NCI-H446 treated with DMSO at 0.1 percent for 48 hours (cell line): Measurements from ENCODE around the gene BTBD9.

ENCODE experiments used
- DNase-seq: peaks from one replicate; lab custom pipeline; 2025; lab: John Stamatoyannopoulos, UW

BTBD9 gene

DNA sequence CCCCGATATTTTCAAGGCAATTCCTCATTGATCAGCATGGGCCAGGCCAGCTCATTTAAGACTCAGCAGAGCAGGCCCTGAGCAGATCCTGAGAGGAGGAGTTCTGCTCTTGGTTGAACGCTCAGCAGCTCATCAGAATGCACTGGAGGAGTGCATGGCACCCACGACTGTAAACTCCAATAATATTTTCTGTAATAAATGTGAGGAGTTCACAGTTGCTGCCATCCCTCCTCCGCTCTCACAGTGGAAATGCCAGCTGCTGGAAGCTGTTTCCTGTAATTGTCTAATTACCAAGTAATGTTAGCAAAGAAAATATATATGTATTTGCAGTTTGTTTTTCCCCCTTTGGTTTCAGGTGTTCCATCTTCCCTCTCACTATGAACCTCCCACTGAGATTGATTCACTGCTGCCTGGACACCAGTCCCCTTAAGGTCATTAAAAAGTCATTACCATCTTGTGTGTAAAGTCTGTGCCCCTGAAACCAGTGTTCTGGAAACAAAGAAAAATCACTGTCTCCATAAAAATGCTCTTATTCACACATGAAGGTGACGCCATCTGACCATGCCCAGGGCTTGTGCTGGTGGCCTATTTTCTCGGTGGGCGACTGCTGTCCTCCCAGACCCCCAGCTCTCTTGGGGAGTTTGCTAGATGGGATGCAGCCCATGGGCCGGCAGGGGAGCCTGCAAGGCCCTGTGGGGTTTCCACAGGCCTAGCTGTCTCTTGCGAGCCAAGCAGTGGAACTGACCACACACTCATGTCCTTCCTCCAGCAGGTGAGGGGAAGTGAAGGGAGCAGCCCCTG, 446.0 kb downstream of the BTBD9 start:
- no peak for DNase-seq

DNA sequence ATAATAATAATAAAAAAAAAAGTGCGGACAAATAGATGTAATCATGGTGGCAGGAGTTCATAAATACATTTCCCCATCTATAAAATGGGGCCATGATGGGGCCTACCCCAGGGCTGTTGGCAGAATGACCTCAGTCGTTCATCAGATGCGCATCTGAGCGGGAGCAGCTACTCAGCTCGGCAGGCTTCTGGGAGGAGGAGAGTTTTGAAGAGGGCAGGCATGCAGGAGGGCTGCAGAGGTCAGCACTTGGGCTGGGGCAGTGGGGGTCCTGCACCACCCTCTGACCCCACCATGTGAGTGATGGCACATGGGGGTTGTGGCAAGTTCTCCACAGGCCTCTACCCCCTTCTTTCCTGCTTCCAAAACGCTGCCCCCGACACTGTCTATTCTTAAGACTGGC, 446.7 kb downstream of the BTBD9 start:
- DNase-seq, result no peak

DNA sequence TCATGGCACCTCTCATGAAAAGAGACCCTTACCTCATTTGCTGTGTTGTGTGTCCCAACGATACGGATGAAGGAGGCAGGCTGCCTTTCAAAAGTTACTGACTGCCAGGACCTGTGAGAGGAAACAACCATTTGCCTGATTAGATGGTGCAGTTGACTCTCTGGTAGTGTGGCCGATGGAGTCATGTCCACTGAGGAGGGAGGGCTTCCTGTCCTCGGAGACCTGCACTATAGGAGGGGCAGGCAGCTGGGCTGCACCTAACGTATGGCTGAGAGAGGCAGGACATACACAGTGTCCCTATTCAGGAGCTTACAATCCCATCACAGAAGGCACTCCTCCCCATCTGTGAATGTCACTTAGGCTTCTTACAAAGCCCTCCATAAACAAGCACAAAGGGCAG, 447.2 kb downstream of the BTBD9 start:
- DNase-seq, result no peak

DNA sequence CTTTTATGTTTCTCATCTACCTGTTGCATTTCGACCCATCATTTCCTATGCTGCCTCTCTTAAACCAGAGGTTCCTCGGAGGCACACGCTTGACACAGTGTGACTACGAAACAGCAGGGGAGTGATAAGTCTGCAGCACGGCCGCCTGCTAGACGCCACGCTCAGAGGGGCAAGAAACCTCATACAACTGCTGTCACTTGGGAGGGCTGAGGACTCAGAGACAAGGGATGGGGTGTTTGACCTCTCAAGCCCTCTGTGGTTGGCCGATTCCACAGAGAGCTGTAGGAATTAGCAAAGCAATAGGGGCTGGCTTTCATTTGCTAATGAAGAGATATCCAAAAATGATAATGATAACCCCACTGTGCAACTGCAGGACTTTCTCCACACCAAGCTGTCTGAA, 447.7 kb downstream of the BTBD9 start:
- DNase-seq, result no peak

- no peak for DNase-seq
Measured at GRCh38 chr6:38191418-38191817, 448.3 kb downstream of the BTBD9 start.

GRCh38 chr6:38188677-38189335, 450.9 kb downstream of the BTBD9 start:
- no peak for DNase-seq

GRCh38 chr6:38187811-38188590, 451.7 kb downstream of the BTBD9 start:
- no peak for DNase-seq

- no peak for DNase-seq
Measured at GRCh38 chr6:38187325-38187724, 452.4 kb downstream of the BTBD9 start.

DNA sequence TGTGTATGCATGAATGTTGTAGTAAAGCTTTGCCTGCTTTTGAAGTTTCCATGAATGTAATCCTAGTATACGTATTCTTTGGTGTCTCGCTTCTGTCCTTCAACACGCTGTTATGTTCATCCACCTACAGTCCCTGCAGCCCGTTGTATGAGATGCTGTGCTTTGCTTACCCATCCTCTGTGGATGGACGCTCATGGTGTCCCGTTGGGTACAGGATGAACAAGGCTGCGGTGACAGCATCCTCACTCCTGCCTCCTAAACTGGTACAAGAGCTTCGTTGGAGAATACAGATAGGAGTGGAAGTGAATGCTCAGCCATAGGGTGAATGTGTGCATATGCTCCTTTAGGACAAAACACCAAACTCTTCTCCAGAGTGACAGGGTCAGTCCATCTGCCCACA, 454.0 kb downstream of the BTBD9 start:
- no peak for DNase-seq

DNA sequence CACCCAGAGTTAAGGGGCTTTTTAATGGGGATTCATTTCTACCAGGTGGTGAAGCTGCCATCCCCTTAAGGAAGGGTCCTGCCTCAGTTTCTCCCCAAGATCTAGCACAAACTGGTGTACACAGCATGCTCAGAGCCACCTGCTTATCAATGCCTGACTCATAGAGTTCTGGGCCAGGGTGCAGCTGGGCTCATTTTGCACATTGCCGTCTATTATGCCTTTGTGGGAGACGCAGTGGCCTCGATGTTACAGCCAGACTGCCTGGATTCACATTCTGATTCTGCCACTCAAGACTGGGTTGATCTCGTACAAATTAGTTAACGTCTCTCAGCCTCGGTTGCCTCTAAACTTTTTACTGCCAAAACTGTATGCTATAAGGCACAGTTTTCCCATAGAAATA, 454.5 kb downstream of the BTBD9 start:
- no peak for DNase-seq

- DNase-seq, result no peak
Measured at GRCh38 chr6:38184585-38185080, 455.1 kb downstream of the BTBD9 start.

- no peak for DNase-seq
Measured at GRCh38 chr6:38183856-38184584, 455.7 kb downstream of the BTBD9 start.

- DNase-seq, result no peak
Measured at GRCh38 chr6:38182426-38182825, 457.3 kb downstream of the BTBD9 start.

- no peak for DNase-seq
Measured at GRCh38 chr6:38180586-38180985, 459.1 kb downstream of the BTBD9 start.

DNA sequence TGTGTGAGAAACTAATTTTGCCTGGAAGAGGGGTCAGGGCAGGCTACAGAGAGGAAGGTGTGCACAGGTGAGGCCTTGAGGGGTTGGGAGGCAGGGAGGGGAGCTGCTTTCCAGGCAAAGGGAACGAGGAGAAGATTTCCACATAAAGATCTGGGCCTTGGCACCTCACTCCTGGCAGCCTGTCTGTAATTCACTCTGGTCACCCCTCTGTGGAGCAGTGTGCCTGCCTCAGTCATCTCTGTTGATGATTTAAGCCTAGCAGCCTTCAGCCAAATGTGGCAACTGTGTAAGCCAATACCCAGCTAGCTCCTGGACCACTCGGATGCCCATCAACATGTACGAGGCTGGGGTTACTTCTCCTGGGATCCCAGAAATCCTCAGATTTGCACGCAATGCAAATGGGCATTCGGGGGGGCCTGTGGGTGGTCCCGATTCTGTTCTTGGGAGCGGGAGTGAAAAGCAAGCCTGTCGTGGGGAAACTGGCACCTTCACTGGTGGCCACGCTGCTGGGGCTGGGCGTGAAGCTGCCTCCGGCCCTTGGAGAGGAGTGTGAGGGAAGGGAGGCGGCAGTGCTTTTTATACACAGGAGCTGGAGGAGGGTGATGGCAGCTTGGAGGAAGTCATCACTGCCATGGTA, 459.8 kb downstream of the BTBD9 start:
- DNase-seq, result no peak

GRCh38 chr6:38179300-38179699, 460.4 kb downstream of the BTBD9 start:
- no peak for DNase-seq

- DNase-seq, result no peak
Measured at GRCh38 chr6:38178584-38178886, 461.2 kb downstream of the BTBD9 start.

- DNase-seq, result no peak
Measured at GRCh38 chr6:38177882-38178583, 461.7 kb downstream of the BTBD9 start.

- no peak for DNase-seq
Measured at GRCh38 chr6:38176797-38177751, 462.7 kb downstream of the BTBD9 start.

- no peak for DNase-seq
Measured at GRCh38 chr6:38175786-38176185, 463.9 kb downstream of the BTBD9 start.
